OCI-M1 (cell line): Measurements from ENCODE around the gene TCF7L1.
"Not testable (repeated sequence)": the region's sequence is repeated elsewhere in the genome, so short reads cannot be mapped to it uniquely, and the experiment has no call there.

Source experiments
- DNase-seq: peaks from one replicate; lab custom pipeline; 2025; lab: John Stamatoyannopoulos, UW

TCF7L1 gene, protein sequence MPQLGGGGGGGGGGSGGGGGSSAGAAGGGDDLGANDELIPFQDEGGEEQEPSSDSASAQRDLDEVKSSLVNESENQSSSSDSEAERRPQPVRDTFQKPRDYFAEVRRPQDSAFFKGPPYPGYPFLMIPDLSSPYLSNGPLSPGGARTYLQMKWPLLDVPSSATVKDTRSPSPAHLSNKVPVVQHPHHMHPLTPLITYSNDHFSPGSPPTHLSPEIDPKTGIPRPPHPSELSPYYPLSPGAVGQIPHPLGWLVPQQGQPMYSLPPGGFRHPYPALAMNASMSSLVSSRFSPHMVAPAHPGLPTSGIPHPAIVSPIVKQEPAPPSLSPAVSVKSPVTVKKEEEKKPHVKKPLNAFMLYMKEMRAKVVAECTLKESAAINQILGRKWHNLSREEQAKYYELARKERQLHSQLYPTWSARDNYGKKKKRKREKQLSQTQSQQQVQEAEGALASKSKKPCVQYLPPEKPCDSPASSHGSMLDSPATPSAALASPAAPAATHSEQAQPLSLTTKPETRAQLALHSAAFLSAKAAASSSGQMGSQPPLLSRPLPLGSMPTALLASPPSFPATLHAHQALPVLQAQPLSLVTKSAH

DNA sequence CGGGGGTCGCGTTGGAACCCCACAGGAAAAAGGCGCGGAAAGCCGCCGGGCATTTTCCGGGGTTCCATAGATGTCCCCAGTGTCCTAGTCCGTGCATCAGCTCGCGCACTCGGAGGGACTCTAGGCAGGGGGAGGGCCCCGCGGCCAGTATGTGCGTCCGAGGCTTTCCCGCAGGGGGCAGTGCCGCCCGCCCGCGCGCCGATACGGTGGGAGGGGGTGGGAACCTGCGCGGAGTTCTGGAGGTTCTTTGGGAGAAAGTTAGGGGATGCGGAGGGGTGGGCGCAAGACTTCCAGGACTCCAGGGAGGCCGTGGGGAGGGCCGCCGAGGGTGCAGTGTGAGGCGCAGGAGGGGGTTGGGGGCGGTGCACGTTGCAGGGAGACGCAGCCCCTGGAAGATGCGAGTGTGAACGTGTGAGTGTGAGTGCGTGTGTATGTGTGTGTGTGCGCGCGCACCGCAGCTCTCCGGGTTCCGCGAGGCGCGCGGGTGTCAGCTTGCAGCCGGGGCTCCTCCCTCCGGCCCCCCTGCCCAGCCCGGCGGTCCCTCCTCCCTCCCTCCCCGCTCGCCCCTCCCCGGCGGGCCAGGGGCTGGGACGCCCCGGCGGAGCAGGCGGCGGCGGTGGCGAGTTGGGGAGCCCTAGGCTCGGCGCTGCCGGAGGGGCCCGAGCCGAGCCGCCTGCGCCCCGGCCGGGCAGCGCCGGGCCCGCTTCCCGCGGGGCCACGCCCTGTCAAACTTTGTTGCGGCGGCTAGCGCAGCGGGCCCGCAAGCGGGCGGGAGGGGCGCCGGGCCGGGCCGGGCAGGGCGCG is at the start of gene TCF7L1:
TCF7L1 (plus strand) TSS at position 559 of the 804 bp plus-strand sequence. CDS start 293 bp downstream, outside the sequence.
- DNase-seq = peak; percentile 45

DNA sequence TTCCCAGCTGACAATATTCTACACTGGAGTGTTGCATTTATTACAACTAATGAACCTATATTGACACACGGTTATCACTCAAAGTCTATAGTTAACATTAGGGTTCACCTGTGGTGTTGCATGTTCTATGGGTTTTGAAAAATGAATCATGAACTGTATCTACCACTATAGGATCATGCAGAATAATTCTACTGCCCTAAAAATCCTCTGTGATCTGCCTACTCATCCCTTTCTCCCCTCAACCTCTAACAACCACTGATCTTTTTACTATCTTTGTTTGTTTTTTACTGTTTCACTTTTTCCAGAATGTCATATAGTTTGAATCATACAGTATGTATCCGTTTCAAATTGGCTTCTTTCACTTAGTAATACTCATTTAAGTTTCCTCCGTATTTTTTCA is 47.6 kb upstream of the TCF7L1 start:
- DNase-seq = no peak

DNA sequence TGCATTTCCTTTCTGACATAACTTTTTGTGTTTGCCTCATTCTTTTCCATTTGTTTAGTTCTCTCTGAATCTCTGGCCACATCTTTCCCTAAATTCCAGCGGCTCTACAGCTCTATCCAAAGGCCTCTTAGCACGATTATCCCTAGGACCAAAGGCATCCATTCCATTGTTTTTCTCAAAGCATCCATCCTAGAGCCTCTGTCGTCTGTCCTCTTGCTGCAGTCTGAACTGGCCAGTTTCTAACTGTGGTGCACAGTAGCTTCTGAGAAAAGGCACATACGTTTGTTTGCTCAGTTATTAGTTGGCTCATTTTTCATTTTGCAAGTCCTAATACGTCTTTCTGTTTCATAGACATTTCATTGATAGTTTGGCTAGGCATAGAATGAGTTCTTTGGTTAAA is 45.7 kb upstream of the TCF7L1 start:
- no peak for DNase-seq

DNA sequence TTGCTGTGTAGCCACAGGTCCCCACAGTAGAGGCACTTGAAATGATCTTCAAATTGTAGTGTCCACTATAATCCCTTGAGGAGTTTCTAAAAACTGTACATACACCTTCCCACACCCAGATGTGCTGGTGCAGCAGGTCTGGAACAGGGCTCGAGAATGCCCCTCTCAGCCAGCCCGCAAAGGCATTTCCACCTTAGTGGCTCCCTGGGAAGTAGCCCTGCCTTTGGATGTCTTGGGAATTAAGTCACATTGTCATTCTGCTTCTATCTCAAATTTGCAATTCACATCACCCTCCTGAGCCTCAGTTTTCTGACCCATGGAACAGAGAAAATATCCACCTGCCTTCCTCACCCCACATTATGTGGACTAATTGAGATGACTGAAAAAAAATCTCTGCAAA is 44.3 kb upstream of the TCF7L1 start:
- DNase-seq = no peak

DNA sequence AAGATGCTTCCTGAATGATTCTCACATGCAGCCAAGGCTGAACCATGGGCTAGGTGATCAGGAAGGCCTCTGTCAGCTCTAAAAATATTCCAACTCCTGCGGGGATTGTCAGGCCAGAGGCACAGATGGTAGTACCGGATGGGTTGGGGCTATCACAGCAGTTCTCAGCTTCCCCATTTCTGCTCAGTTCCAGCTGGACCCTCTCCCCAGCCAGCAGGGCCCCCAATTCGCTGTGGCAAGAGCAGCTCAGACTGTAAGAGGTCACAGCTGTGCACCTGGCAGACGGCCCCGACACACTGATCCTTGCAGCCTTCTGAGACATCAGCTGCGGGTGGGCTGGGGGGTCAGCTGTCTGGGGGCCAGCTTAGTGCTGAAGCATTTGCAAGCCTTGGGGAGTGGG is 43.6 kb upstream of the TCF7L1 start:
- DNase-seq = no peak

DNA sequence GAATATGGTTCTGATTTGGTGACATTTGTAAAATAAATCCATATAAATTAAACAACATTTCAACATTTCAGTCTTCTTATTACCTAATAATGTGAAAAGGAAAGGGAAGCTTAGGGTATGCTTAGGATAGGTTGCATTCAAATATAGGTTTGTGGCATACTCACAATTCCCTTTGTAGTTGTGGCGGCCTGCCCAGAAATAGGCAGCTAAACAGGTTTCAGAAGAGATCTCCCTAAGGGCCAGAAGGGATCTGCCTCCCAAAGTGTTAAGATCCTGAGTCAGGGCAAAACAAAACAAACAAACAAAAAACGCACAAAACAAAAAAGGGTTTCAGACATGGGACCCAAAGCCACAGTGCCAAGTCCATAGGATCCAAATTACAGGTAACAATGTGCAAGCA is 41.4 kb upstream of the TCF7L1 start:
- DNase-seq = no peak

DNA sequence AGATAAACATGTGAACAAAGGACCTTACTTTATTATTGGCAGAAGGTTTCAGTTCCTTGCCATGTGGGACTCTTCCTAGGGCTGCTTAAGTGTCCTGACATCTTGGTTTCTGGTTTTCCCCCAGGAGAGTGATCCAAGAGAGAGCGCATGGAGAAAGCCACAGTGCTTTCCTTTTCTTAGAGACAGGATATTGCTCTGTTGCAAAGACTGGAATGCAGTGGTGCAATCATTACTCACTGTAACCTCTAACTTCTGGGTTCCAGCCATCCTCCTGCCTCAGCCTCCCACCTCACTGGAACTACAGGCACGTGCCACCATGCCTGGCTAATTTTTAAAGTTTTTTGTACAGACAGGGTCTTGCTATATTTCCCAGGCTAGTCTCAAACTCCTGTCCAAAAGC is 38.1 kb upstream of the TCF7L1 start:
- no peak for DNase-seq

DNA sequence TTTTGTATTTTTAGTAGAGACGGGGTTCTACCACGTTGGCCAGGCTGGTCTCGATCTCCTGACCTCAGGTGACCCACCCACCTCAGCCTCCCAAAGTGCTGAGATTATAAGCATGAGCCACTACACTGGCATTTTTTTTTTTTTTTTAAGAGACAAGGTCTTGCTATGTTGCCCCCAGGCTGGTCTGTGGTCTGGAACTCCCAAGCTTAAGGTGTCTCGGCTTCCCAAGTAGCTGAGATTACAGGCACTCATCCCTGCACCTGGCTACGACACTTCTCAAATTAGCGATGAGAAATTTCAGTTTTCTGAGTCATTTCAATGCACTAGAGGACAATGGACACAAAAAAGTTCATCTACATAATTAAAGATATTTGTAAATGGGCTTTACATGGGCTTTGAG is 36.6 kb upstream of the TCF7L1 start:
- DNase-seq = no peak

DNA sequence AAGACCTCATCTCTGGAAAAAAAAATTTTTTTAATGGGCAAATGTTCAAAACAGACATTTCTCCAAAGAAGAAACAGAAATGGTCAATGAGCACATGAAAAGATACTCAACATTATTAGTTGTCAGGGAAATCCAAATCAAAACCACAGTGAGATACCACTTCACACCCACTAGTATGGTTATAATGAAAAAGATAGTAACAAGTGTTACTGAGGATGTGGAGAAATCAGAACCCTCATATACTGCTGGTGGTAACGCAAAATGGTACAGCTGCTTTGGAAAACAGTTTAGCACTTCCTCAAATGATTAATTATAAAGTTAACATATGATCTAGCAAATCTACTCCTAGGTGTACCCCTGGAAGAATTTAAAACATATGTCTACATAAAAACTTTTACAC is 29.0 kb upstream of the TCF7L1 start:
- DNase-seq = no peak

DNA sequence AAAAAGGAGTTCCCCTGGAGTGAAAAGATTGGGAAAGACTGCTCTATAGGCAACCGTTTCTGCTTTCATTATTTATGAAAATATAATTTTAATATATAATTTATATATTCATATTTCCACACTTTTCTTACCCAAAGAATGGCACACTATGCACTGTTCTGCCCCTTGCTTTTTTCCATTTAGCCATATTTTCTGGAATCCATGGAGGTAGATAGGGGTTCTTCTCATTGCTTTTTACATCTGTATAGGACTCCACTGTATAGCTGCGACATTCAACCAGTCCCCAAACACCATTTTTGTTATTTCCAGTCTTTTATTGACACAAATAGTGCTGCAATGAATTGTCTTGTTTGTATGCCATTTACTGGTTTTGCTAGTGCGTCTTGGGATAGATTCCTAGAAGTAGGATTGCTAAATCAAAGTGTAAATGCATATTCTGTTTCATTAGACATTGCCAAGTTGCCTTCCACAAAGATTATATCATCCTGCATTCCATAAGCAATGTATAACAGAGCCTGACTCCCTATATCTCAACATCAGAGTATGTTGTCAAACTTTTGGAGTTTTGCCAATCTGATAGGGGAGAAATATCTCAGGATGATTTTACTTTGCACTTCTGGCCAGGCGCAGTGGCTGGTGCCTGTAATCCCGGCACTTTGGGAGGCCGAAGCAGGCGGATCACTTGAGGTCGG is 26.6 kb upstream of the TCF7L1 start:
- no peak for DNase-seq

DNA sequence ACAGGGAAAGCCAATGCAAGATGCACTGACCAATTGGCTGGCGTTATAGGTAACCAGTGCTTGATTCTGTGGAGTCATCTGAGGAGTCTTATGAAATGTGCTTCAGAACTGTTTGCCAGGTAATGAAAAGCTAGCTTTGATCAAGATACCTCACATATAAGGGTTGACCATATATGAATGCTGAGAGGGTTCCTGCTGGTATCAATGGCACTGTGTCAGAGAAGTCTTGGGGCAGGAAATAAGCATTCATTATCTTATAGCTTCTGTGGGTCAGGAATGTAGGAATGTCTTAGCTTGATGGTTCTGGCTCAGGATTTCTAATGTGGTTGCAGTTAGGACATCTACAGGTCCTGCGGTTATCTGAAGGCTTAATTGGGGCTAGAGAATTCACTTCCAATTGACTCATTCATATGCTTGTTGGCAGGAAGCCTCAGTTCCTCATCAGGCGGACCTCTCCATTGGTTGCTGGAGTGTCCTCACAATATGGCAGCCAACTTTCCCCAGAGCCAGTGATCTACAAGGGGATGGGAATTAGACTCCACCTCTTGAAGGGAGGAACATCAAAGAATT is 22.1 kb upstream of the TCF7L1 start:
- DNase-seq = no peak

DNA sequence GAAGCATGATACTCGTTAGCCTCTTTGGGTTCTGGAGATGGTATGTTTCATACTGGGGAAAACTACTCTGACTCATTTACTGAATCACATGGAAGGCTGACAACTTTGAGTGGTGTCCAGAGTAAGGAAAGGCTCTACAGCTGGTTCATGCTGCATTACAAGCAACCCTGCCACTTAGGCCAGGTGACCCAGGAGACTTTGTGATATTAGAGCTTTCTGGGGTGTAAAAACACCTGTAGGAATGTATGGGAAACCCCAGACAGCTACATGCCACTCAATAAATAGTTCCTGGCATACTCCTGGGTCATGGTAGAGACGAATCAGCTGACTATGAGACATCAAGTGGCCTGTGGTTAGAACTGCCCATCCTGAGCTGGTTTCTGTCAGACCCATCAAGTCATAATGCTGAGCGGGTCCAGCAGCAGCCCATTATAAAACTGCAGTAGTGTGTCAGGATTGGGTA is 21.3 kb upstream of the TCF7L1 start:
- DNase-seq = no peak

DNA sequence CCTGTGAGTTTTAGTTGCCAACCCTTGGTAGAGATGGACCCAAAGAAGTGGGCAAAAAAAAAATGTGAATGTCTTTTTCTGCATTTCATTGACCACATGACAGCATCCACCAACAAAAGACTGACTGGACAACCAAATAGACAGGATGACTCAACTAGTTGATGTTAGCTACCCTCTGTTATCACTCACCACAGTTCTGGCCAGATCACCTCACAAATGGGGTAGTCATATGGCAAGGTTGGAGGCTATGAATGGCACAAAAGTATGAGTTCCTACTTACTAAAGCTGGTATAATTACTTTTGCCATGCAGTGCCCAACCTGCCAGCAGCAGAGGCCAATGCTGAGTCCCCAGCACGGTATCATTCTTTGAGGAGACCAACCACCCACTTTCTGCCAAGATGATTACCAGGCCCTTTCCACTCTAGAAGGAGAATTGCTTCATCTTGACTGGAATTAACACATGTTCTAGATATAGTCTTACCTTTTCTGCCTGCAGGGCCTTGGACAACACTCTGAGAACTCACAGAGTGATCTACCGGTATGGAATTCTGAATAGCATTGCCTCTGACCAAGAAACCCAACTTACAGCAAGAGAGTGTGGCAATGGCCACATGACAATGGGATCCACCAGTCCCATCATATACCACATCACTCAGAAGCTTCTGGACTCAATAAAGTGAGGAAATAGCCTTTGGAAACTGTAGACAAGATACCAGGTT is 20.1 kb upstream of the TCF7L1 start:
- DNase-seq = no peak

DNA sequence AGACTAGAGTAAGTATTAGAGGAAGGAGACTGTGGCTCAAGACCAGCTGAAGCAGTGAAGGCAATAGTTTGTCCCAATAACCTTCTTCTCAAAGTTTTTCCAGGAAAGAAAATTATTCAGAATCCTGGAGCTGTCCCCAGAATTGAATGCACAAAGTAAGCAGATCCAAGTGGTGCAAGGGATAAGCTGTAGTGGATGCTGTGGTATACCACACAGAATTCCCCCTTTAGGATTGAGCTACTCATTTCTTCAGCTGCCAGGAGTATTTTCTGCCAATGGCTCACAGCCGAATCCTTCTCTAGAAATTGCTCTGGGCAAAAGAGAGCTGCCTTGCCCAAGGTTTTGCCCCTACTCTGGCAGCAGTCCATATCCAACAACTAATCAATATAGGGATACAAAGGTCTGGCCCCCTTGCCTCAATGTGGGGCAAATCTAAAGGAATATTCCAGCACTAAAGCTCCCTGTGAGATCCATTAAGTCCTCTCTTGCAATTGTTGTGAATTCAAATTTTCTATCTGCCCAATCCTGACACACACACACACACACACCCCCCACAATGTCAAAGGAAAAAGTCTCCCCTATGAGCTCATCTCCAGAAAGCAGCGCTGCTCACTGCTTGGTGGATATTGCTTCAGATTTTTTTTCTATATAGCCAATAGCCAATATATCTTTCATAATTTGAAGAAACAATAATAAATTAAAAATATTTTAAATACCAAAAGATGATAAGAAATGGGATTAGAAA is 18.4 kb upstream of the TCF7L1 start:
- no peak for DNase-seq

DNA sequence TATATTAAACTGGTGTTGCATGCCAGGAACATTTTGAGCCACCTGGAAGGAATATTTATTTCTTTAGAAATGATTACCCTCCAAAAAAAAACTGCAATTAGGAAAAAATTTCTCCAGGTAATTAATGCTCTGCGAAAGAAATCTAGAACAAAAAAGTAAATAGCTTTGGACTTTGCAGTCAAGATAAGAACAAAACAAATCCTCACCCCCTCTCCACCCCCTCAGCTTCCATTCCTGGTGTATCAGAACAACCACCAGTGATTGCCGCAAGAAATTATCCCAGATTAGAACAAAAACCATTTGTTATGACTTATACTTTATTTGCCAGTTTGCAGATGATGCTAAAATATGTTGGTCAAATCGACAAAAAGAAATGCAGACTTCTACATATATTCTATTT is 17.0 kb upstream of the TCF7L1 start:
- DNase-seq = no peak

DNA sequence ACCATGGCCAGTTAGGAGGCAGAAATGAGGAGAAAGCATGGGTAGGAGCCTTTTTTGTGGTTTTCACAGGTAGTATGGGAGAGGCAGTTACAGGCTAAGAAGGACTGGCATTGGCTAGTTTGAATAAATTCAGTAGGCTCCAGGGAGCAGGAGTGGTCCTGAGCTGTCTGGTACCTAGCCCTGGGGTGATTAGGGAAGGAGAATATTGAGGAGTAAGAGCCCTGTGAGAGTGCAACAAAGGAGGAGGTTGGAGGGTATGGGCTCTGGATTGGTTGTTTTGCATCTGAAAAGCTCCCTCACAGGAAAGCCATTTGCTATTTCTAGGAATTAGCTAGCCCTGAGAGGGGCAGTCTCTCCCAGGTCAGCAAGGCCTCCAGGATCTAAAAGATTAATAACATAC is 13.3 kb upstream of the TCF7L1 start:
- DNase-seq = no peak

DNA sequence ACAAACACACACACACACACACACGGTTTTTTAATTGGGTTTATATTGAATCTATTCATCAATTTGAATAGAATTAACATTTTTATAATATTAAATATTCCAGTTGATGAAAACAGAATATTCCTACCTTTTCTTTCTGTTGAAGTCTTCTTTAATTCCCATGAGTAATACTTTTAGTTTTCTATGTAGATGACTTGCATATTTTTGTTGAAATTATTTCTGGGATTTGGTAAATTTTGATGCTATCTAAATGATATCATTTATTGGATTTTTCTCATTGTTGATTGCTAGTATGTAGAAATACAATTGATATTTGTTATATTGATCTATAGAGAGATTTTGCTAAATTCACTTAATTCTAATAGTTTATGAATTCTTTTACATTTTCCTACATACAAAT is 12.8 kb upstream of the TCF7L1 start:
- no peak for DNase-seq

DNA sequence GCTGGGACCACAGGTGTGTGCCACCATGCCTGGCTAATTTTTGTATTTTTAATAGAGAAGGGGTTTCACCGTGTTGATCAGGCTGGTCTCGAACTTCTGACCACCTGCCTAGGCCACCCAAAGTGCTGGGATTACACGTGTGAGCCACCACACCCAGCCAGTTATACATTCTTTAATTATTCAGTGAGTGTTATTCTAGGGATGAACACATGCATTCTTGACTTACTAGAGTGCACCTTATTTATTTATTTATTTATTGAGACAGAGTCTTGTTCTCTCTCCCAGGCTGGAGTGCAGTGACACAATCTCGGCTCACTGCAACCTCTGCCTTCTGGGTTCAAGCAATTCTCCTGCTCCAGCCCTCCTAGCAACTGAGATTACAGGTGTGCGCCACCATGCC is 6.7 kb upstream of the TCF7L1 start:
- DNase-seq = not testable (repeated sequence)

DNA sequence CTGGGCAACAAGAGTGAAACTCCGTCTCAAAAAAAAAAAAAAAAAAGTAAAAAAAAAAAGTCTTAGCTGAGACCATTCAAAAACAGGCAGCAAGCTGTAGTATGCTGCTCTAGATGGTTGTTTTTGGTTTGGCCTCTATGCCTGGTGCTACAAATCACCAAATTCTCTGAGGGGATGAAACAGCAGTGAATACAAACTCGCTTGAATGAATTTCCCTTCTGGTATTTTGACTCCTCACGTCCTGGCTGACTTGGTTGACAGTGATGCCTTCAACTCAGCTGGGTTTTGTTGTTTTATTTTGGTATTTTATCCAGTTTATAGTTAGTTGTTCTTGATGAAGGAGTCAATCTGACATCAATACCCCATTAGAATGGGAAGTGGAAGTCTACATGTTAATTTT is 3.3 kb upstream of the TCF7L1 start:
- DNase-seq = no peak

DNA sequence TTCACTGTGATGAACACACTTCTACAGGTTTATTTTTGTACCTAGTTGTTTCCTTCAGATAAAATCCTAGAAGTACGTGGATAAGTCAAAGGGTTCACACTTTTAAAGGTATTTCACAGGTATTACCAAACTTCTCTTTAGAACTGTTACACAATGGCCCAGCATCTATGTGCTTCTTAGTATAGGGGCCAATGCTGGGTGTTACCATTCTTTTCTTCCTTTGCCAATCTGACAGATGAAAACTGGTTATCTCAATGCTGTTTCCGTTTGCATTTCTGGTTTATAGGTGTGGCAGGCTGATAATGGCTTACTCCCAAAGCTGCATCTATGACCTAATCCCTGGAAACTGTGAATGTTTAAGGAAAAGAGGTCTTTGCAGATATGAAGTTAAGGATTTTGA is 2.8 kb upstream of the TCF7L1 start:
- DNase-seq = no peak

DNA sequence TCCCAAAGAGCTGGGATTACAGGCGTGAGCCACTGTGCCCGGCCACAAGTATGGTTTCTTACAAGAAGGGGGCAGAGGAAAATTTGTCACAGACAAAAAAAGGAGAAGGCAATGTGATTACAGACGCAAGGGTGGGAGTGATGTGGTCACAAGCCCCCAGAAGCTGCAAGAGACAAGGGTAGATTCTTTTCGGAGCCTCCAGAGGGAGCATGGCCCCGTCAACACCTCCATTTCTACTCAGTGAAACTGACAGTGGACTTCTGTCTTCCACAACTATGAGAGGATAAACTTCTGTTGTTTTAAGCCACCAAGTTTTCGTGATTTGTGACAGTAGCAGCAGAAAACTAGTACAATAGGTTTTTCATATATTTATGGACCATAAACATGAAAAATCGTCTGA is 2.1 kb upstream of the TCF7L1 start:
- DNase-seq = peak; percentile 7
